Measurements from ENCODE around the gene KMT5C.

The KMT5C gene

GRCh38 chr19:55385724-55386492 lies 46.2 kb downstream of the KMT5C start, which contains the start of gene RPL28:
RPL28 (plus strand) TSS chr19:55385932; CDS start chr19:55386358, 426 bp downstream.
- H3K36me3 ChIP-seq (ENCODE audit: insufficient read depth, low read length): peaks cover 49% of the 10 kb centered on the region
- peak within 1 kb of the TSS; percentile 97 for H3K4me3 ChIP-seq (ENCODE audit: low read length)
- H3K4me1 ChIP-seq (ENCODE audit: control insufficient read depth, insufficient read depth, low read length): peaks cover 41% of the 10 kb centered on the region
- H3K4me2 ChIP-seq (ENCODE audit: low read length): peak within 1 kb of the TSS; percentile 96
- no peaks in the 10 kb centered on the region for H3K9me3 ChIP-seq (replicated peaks; ENCODE audit: low read length)
- peak within 1 kb of the TSS; percentile 99 for H3K9ac ChIP-seq (ENCODE audit: low read depth, low read length)
- H3K27me3 ChIP-seq (ENCODE audit: control insufficient read depth, insufficient read depth, low read length): no peaks in the 10 kb centered on the region

DNA sequence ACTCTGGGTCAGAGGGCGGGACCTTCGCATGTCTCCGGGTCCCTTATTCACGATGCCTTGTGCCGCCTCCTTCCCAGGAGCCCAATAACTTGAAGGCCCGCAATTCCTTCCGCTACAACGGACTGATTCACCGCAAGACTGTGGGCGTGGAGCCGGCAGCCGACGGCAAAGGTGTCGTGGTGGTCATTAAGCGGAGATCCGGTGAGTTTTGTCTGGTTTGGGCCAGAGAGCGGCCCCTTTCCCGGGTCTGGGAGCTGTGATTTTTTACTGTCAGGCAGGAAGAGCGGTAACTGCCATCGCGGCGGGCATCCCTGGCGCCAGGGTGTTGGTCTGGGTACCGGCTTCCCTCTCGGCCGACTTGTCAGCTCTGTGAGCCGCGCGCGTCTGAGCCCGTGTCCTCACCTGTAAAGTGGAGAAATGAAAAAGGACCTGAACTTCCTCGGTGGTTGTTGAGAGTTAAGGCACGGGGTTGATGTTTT lies 46.9 kb downstream of the KMT5C start:
- H3K27me3 ChIP-seq (ENCODE audit: control insufficient read depth, insufficient read depth, low read length): no peaks in the 10 kb centered on the region
- peak overlapping the region; percentile 99 for H3K9ac ChIP-seq (ENCODE audit: low read depth, low read length)
- H3K9me3 ChIP-seq (replicated peaks; ENCODE audit: low read length): no peaks in the 10 kb centered on the region
- H3K4me2 ChIP-seq (ENCODE audit: low read length): peak overlapping the region; percentile 96
- peaks cover 55% of the 10 kb centered on the region for H3K36me3 ChIP-seq (ENCODE audit: insufficient read depth, low read length)
- H3K4me3 ChIP-seq (ENCODE audit: low read length): peak overlapping the region; percentile 97
- peaks cover 41% of the 10 kb centered on the region for H3K4me1 ChIP-seq (ENCODE audit: control insufficient read depth, insufficient read depth, low read length)

- peak overlapping the region; percentile 99 for H3K9ac ChIP-seq (ENCODE audit: low read depth, low read length)
- peak overlapping the region; percentile 96 for H3K4me2 ChIP-seq (ENCODE audit: low read length)
- H3K4me3 ChIP-seq (ENCODE audit: low read length): peak overlapping the region; percentile 97
- no peaks in the 10 kb centered on the region for H3K9me3 ChIP-seq (replicated peaks; ENCODE audit: low read length)
- peaks cover 61% of the 10 kb centered on the region for H3K36me3 ChIP-seq (ENCODE audit: insufficient read depth, low read length)
- H3K27me3 ChIP-seq (ENCODE audit: control insufficient read depth, insufficient read depth, low read length): no peaks in the 10 kb centered on the region
- H3K4me1 ChIP-seq (ENCODE audit: control insufficient read depth, insufficient read depth, low read length): peaks cover 41% of the 10 kb centered on the region
Observed at GRCh38 chr19:55387736-55388497, 48.2 kb downstream of the KMT5C start.

- Histone ChIP-seq H3K4me1 (ENCODE audit: control insufficient read depth, insufficient read depth, low read length) (peaks cover 30% of the 10 kb centered on the region), H3K36me3 (ENCODE audit: insufficient read depth, low read length) (peaks cover 61% of the 10 kb centered on the region), H3K9ac (ENCODE audit: low read depth, low read length) (peak overlapping the region; percentile 99), H3K4me3 (ENCODE audit: low read length) (peak overlapping the region; percentile 27), H3K4me2 (ENCODE audit: low read length) (peak overlapping the region; percentile 96), H3K27me3 (ENCODE audit: control insufficient read depth, insufficient read depth, low read length) (no peaks in the 10 kb centered on the region), H3K9me3 (replicated peaks; ENCODE audit: low read length) (no peaks in the 10 kb centered on the region)
Observed at GRCh38 chr19:55389386-55390317, 50.0 kb downstream of the KMT5C start.

- Histone ChIP-seq H3K27me3 (ENCODE audit: control insufficient read depth, insufficient read depth, low read length) (no peaks in the 10 kb centered on the region), H3K9me3 (replicated peaks; ENCODE audit: low read length) (no peaks in the 10 kb centered on the region), H3K9ac (ENCODE audit: low read depth, low read length) (no peak overlapping the region), H3K4me2 (ENCODE audit: low read length) (no peak overlapping the region), H3K4me1 (ENCODE audit: control insufficient read depth, insufficient read depth, low read length) (peaks cover 25% of the 10 kb centered on the region), H3K36me3 (ENCODE audit: insufficient read depth, low read length) (peaks cover 61% of the 10 kb centered on the region), H3K4me3 (ENCODE audit: low read length) (no peak overlapping the region)
Observed at GRCh38 chr19:55390461-55390880, 50.8 kb downstream of the KMT5C start.

- Histone ChIP-seq H3K4me3 (ENCODE audit: low read length) (no peak overlapping the region), H3K9me3 (replicated peaks; ENCODE audit: low read length) (no peaks in the 10 kb centered on the region), H3K4me2 (ENCODE audit: low read length) (no peak overlapping the region), H3K36me3 (ENCODE audit: insufficient read depth, low read length) (peaks cover 59% of the 10 kb centered on the region), H3K4me1 (ENCODE audit: control insufficient read depth, insufficient read depth, low read length) (peaks cover 25% of the 10 kb centered on the region), H3K27me3 (ENCODE audit: control insufficient read depth, insufficient read depth, low read length) (no peaks in the 10 kb centered on the region), H3K9ac (ENCODE audit: low read depth, low read length) (no peak overlapping the region)
Observed at GRCh38 chr19:55391191-55391670, 51.6 kb downstream of the KMT5C start.

DNA sequence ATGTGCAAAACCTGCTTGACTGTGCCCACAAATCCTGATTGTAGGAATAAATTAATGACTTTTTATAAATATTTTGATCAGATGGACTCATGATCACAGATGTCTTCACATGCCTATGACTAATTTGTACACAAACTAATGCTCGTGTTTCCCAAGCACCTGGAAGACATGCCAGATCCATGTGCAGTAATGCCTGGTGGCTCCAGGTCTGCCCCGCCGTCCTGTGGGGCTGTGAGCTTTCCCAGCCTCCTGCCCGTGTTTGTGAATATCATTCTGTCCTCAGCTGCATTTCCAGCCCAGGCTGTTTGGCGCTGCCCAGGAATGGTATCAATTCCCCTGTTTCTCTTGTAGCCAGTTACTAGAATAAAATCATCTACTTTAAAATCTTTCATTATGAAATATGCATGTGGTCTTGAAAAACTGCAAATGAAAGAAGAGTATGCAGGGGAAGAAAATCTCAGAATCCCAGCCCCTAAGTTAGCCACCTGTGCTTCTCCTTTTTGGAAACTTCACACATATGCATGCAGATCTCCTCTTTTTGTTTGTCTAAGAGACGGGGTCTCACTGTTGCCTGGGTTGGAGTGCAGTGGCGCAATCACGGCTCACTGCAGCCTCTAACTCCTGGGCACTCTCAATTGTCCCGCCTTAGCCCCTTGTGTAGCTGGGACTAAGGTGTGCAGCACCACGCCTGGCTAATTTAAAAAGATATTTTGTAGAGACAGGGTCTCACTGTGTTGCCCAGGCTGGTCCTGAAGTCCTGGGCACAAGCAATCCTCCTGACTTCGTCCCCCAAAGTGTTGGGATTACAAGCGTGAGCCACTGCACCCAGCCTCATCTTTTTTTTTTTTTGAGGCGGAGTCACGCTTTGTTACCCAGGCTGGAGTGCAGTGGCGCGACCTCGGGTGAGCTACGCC lies 52.3 kb downstream of the KMT5C start:
- Histone ChIP-seq H3K9me3 (replicated peaks; ENCODE audit: low read length) (no peaks in the 10 kb centered on the region), H3K4me2 (ENCODE audit: low read length) (no peak overlapping the region), H3K36me3 (ENCODE audit: insufficient read depth, low read length) (peaks cover 52% of the 10 kb centered on the region), H3K4me3 (ENCODE audit: low read length) (no peak overlapping the region), H3K27me3 (ENCODE audit: control insufficient read depth, insufficient read depth, low read length) (no peaks in the 10 kb centered on the region), H3K9ac (ENCODE audit: low read depth, low read length) (no peak overlapping the region), H3K4me1 (ENCODE audit: control insufficient read depth, insufficient read depth, low read length) (peaks cover 23% of the 10 kb centered on the region)

DNA sequence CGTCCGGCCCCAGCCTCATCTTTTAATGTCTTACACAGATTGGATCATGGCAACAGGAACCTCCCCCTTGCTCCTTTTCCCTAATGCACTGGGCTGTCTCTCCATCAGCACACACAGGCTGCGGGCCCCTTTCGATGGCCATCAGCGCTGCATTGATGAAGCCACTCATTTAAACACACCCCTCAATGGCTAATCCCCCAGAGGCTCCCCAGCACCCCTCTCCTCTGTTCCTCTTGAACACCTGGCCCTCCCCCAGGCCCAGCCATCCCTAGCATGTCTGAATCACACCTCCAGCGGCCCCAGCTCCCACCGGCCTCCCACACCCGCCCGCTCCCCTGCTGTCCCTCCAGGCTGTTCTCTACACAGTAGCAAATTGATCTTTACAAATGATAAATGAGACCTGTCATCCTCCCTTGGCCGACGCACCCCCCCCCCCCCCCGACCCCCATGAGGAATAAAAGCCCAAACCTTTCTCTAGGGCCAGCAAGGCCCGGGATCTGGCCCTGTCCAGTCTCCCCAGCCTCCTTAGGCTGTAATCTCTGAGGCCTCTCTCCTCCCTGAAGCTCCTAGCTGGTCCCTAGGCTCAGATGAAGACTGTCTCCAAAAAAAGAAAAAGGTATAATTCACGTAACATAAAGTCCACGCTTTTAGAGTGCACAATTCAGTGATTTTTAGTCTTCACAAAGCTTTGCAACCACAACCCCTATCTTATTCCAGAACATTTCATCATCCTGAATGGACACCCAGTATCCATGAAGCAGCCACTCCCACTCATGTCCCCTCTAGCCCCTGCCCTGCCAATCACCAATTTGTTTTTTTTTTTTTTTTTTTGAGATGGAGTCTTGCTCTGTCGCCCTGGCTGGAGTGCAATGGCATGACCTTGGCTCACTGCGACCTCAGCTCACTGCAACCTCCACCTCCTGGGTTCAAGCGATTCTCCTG lies 53.4 kb downstream of the KMT5C start:
- Histone ChIP-seq H3K4me3 (ENCODE audit: low read length) (no peak overlapping the region), H3K4me1 (ENCODE audit: control insufficient read depth, insufficient read depth, low read length) (peaks cover 12% of the 10 kb centered on the region), H3K9ac (ENCODE audit: low read depth, low read length) (no peak overlapping the region), H3K9me3 (replicated peaks; ENCODE audit: low read length) (no peaks in the 10 kb centered on the region), H3K27me3 (ENCODE audit: control insufficient read depth, insufficient read depth, low read length) (no peaks in the 10 kb centered on the region), H3K4me2 (ENCODE audit: low read length) (no peak overlapping the region), H3K36me3 (ENCODE audit: insufficient read depth, low read length) (peaks cover 41% of the 10 kb centered on the region)
